ENCODE data around the gene ADIG.

GRCh38 chr20:38579921-38580320 is 1.1 kb upstream of the ADIG start:
- TF ChIP-seq CTCF (IDR thresholded peaks at IDR 0.05; ENCODE audit: low read length) (no peak), EZH2phosphoT487 (IDR thresholded peaks at IDR 0.05; ENCODE audit: low read length) (no peak), EZH2 (optimal IDR thresholded peaks at IDR 0.05; ENCODE audit: low read depth, low read length) (no peak)

Data from MM.1S (cell line).